ENCODE data around the gene RGS10.

- TF ChIP-seq POLR2A (IDR thresholded peaks at IDR 0.05; ENCODE audit: low read length) (no peak), GATA1 (IDR thresholded peaks at IDR 0.05; ENCODE audit: low read depth, low read length) (no peak)
These were observed 6.0 kb downstream of the RGS10 start for GRCh38 chr10:119536508-119537025.
